GM12801 (cell line): ENCODE data around the gene COL17A1.

ENCODE experiments used
- TF ChIP-seq, protein P1 (sequence below): IDR thresholded peaks from one replicate; pipeline ENCODE4 v1.5.1; 2011; ENCODE audit warnings: control low read depth; ENCODE audit not compliant: insufficient read length; ENCODE audit errors: extremely low read depth

COL17A1 gene

GRCh38 chr10:104104418-104104817 lies 18.7 kb upstream of the COL17A1 start:
- TF ChIP-seq, protein P1, sequence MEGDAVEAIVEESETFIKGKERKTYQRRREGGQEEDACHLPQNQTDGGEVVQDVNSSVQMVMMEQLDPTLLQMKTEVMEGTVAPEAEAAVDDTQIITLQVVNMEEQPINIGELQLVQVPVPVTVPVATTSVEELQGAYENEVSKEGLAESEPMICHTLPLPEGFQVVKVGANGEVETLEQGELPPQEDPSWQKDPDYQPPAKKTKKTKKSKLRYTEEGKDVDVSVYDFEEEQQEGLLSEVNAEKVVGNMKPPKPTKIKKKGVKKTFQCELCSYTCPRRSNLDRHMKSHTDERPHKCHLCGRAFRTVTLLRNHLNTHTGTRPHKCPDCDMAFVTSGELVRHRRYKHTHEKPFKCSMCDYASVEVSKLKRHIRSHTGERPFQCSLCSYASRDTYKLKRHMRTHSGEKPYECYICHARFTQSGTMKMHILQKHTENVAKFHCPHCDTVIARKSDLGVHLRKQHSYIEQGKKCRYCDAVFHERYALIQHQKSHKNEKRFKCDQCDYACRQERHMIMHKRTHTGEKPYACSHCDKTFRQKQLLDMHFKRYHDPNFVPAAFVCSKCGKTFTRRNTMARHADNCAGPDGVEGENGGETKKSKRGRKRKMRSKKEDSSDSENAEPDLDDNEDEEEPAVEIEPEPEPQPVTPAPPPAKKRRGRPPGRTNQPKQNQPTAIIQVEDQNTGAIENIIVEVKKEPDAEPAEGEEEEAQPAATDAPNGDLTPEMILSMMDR, result no peak

DNA sequence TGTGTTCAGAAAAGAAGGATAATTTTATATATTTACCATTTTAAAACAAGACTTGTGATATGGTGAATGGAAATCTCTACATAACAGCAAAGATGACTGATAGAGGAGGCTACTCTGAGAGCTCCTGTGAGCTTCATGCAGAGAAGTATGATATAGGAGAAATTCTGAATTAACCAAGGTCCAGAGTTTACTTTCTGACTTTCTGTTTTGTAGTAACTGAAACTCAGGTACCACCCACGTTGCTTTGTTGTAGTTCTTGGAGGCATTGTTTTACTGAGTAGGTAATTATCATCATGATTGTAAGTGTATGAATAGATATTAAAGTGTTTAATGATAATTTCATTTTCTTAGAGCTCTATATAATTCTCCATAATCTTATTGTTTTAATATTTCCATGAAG lies 18.3 kb upstream of the COL17A1 start:
- TF ChIP-seq, protein P1, result no peak

- TF ChIP-seq, protein P1, result no peak
Measured at GRCh38 chr10:104101902-104102301, 16.2 kb upstream of the COL17A1 start.

DNA sequence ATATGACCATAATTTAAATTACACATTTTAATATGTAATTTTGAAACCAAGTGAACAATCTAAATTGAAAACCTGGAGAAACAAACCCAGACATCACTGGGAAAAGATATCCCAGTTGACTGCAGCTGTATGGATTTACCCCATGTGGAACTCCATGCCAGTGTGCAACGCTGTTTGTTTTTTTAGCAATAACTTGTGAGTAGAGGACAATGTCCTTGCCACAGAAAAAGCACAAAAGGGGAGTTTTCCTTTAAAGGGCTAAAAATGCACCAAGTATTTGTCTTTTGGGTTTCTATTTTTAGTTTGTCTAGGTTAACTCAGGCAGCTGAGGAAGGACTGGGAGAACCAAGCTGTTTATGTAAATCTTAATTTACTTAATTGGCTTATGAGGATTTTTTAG lies 15.1 kb upstream of the COL17A1 start:
- TF ChIP-seq, protein P1, result no peak

- TF ChIP-seq, protein P1, result no peak
Measured at GRCh38 chr10:104099941-104100340, 14.3 kb upstream of the COL17A1 start.

DNA sequence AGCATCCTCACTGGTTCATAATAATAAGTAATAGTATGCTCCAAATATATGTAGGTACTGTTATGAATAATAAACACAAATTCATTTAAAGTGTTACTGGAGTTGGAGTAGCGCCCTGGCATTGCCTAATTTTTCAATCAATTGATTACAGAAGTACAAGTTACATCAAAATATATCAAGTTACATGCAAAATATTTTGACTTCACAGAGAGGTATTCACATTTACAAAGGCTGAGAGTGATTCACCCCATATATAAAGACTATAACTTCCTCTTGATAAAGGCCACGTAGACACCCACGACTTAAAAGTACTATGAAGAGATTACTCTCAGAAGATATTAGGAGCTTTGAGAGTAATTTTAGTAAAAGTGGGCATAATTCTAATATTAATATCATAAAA lies 13.6 kb upstream of the COL17A1 start:
- TF ChIP-seq, protein P1, result no peak

GRCh38 chr10:104098358-104098925 lies 12.8 kb upstream of the COL17A1 start:
- TF ChIP-seq, protein P1, result no peak
